ENCODE measurements around the gene PIK3C2G. TPM values are rescaled to one million over a fixed set of nuclear protein-coding genes. Genes with fewer than 3 reads are reported as not detected.

PIK3C2G gene
- total RNA-seq, 1 experiment from 2014 or later: not detected

GRCh38 chr12:18620986-18621385, 359.7 kb downstream of the PIK3C2G start:
- H3K9me2 ChIP-seq (replicated peaks; ENCODE audit: insufficient read depth, low read length): no peaks in the 10 kb centered on the region
- H3K9me3 ChIP-seq (ENCODE audit: low read length): no peaks in the 10 kb centered on the region
- H3K9ac ChIP-seq (ENCODE audit: low read length): no peak overlapping the region
- no peaks in the 10 kb centered on the region for H4K20me1 ChIP-seq (ENCODE audit: insufficient read depth, low read depth, low read length)
- H3K4me2 ChIP-seq (ENCODE audit: low read depth, low read length, poor library complexity, severe bottlenecking): no peak overlapping the region
- H3K27ac ChIP-seq (ENCODE audit: low read length): no peak overlapping the region
- H3K79me2 ChIP-seq (ENCODE audit: low read length): no peaks in the 10 kb centered on the region
- no peak overlapping the region for H3K4me3 ChIP-seq (ENCODE audit: low read length)
- H3K27me3 ChIP-seq (ENCODE audit: low read length): no peaks in the 10 kb centered on the region
- no peak overlapping the region for H2AFZ ChIP-seq (ENCODE audit: low read length)
- no peak for DNase-seq
- no peaks in the 10 kb centered on the region for H3K4me1 ChIP-seq (ENCODE audit: low read length)
- H3K36me3 ChIP-seq (ENCODE audit: insufficient read depth, low read length): no peaks in the 10 kb centered on the region

- H2AFZ ChIP-seq (ENCODE audit: low read length): no peak overlapping the region
- no peak overlapping the region for H3K4me2 ChIP-seq (ENCODE audit: low read depth, low read length, poor library complexity, severe bottlenecking)
- no peak overlapping the region for H3K9ac ChIP-seq (ENCODE audit: low read length)
- H3K4me3 ChIP-seq (ENCODE audit: low read length): no peak overlapping the region
- peaks cover 4% of the 10 kb centered on the region; the same call in 1 of the 2 replicates for H3K9me3 ChIP-seq (ENCODE audit: low read length)
- no peak overlapping the region for H3K27ac ChIP-seq (ENCODE audit: low read length)
- no peaks in the 10 kb centered on the region for H4K20me1 ChIP-seq (ENCODE audit: insufficient read depth, low read depth, low read length)
- DNase-seq: no peak
- H3K27me3 ChIP-seq (ENCODE audit: low read length): no peaks in the 10 kb centered on the region
- no peaks in the 10 kb centered on the region for H3K79me2 ChIP-seq (ENCODE audit: low read length)
- H3K4me1 ChIP-seq (ENCODE audit: low read length): no peaks in the 10 kb centered on the region
- no peaks in the 10 kb centered on the region for H3K9me2 ChIP-seq (replicated peaks; ENCODE audit: insufficient read depth, low read length)
- no peaks in the 10 kb centered on the region for H3K36me3 ChIP-seq (ENCODE audit: insufficient read depth, low read length)
These were observed 368.1 kb downstream of the PIK3C2G start for GRCh38 chr12:18629445-18629844.

GRCh38 chr12:18629916-18630315, 368.6 kb downstream of the PIK3C2G start:
- Histone ChIP-seq H4K20me1 (ENCODE audit: insufficient read depth, low read depth, low read length) (no peaks in the 10 kb centered on the region), H3K4me1 (ENCODE audit: low read length) (no peaks in the 10 kb centered on the region), H3K9ac (ENCODE audit: low read length) (no peak overlapping the region), H3K4me3 (ENCODE audit: low read length) (no peak overlapping the region), H3K4me2 (ENCODE audit: low read depth, low read length, poor library complexity, severe bottlenecking) (no peak overlapping the region), H3K36me3 (ENCODE audit: insufficient read depth, low read length) (no peaks in the 10 kb centered on the region), H3K27me3 (ENCODE audit: low read length) (no peaks in the 10 kb centered on the region), H3K9me3 (ENCODE audit: low read length) (peaks cover 4% of the 10 kb centered on the region; the same call in 1 of the 2 replicates), H3K79me2 (ENCODE audit: low read length) (no peaks in the 10 kb centered on the region), H2AFZ (ENCODE audit: low read length) (no peak overlapping the region), H3K27ac (ENCODE audit: low read length) (no peak overlapping the region), H3K9me2 (replicated peaks; ENCODE audit: insufficient read depth, low read length) (no peaks in the 10 kb centered on the region)
- DNase-seq: no peak

- no peaks in the 10 kb centered on the region for H4K20me1 ChIP-seq (ENCODE audit: insufficient read depth, low read depth, low read length)
- no peak overlapping the region for H3K4me2 ChIP-seq (ENCODE audit: low read depth, low read length, poor library complexity, severe bottlenecking)
- H2AFZ ChIP-seq (ENCODE audit: low read length): no peak overlapping the region
- no peaks in the 10 kb centered on the region for H3K79me2 ChIP-seq (ENCODE audit: low read length)
- H3K4me3 ChIP-seq (ENCODE audit: low read length): no peak overlapping the region
- H3K27ac ChIP-seq (ENCODE audit: low read length): no peak overlapping the region
- no peaks in the 10 kb centered on the region for H3K4me1 ChIP-seq (ENCODE audit: low read length)
- H3K36me3 ChIP-seq (ENCODE audit: insufficient read depth, low read length): no peaks in the 10 kb centered on the region
- peaks cover 3% of the 10 kb centered on the region; the same call in 1 of the 2 replicates for H3K9me3 ChIP-seq (ENCODE audit: low read length)
- no peaks in the 10 kb centered on the region for H3K9me2 ChIP-seq (replicated peaks; ENCODE audit: insufficient read depth, low read length)
- no peak for DNase-seq
- no peaks in the 10 kb centered on the region for H3K27me3 ChIP-seq (ENCODE audit: low read length)
- H3K9ac ChIP-seq (ENCODE audit: low read length): no peak overlapping the region
These were observed 370.0 kb downstream of the PIK3C2G start for GRCh38 chr12:18631339-18631738.

- no peaks in the 10 kb centered on the region for H4K20me1 ChIP-seq (ENCODE audit: insufficient read depth, low read depth, low read length)
- H3K4me3 ChIP-seq (ENCODE audit: low read length): no peak overlapping the region
- H3K4me1 ChIP-seq (ENCODE audit: low read length): no peaks in the 10 kb centered on the region
- H3K36me3 ChIP-seq (ENCODE audit: insufficient read depth, low read length): no peaks in the 10 kb centered on the region
- H2AFZ ChIP-seq (ENCODE audit: low read length): no peak overlapping the region
- no peak overlapping the region for H3K27ac ChIP-seq (ENCODE audit: low read length)
- no peaks in the 10 kb centered on the region for H3K9me3 ChIP-seq (ENCODE audit: low read length)
- H3K27me3 ChIP-seq (ENCODE audit: low read length): no peaks in the 10 kb centered on the region
- no peak overlapping the region for H3K9ac ChIP-seq (ENCODE audit: low read length)
- no peak overlapping the region for H3K4me2 ChIP-seq (ENCODE audit: low read depth, low read length, poor library complexity, severe bottlenecking)
- DNase-seq: no peak
- no peaks in the 10 kb centered on the region for H3K79me2 ChIP-seq (ENCODE audit: low read length)
- no peaks in the 10 kb centered on the region for H3K9me2 ChIP-seq (replicated peaks; ENCODE audit: insufficient read depth, low read length)
These were observed 371.5 kb downstream of the PIK3C2G start for GRCh38 chr12:18632848-18633247.

GRCh38 chr12:18634382-18634781, 373.1 kb downstream of the PIK3C2G start:
- no peaks in the 10 kb centered on the region for H3K27me3 ChIP-seq (ENCODE audit: low read length)
- H3K4me1 ChIP-seq (ENCODE audit: low read length): no peaks in the 10 kb centered on the region
- no peak overlapping the region for H3K4me2 ChIP-seq (ENCODE audit: low read depth, low read length, poor library complexity, severe bottlenecking)
- no peak overlapping the region for H3K4me3 ChIP-seq (ENCODE audit: low read length)
- H2AFZ ChIP-seq (ENCODE audit: low read length): no peak overlapping the region
- H3K79me2 ChIP-seq (ENCODE audit: low read length): no peaks in the 10 kb centered on the region
- no peaks in the 10 kb centered on the region for H3K9me2 ChIP-seq (replicated peaks; ENCODE audit: insufficient read depth, low read length)
- H3K9me3 ChIP-seq (ENCODE audit: low read length): no peaks in the 10 kb centered on the region
- no peak for DNase-seq
- no peaks in the 10 kb centered on the region for H4K20me1 ChIP-seq (ENCODE audit: insufficient read depth, low read depth, low read length)
- no peaks in the 10 kb centered on the region for H3K36me3 ChIP-seq (ENCODE audit: insufficient read depth, low read length)
- H3K27ac ChIP-seq (ENCODE audit: low read length): no peak overlapping the region
- no peak overlapping the region for H3K9ac ChIP-seq (ENCODE audit: low read length)

GRCh38 chr12:18640321-18640955, 379.1 kb downstream of the PIK3C2G start:
- H2AFZ ChIP-seq (ENCODE audit: low read length): no peak overlapping the region

GRCh38 chr12:18643681-18644080, 382.4 kb downstream of the PIK3C2G start:
- Histone ChIP-seq H3K9ac (ENCODE audit: low read length) (no peak overlapping the region), H2AFZ (ENCODE audit: low read length) (no peak overlapping the region), H4K20me1 (ENCODE audit: insufficient read depth, low read depth, low read length) (no peaks in the 10 kb centered on the region), H3K9me3 (ENCODE audit: low read length) (no peaks in the 10 kb centered on the region), H3K27ac (ENCODE audit: low read length) (no peak overlapping the region), H3K9me2 (replicated peaks; ENCODE audit: insufficient read depth, low read length) (no peaks in the 10 kb centered on the region), H3K4me1 (ENCODE audit: low read length) (no peaks in the 10 kb centered on the region), H3K27me3 (ENCODE audit: low read length) (no peaks in the 10 kb centered on the region), H3K4me3 (ENCODE audit: low read length) (no peak overlapping the region), H3K4me2 (ENCODE audit: low read depth, low read length, poor library complexity, severe bottlenecking) (no peak overlapping the region), H3K36me3 (ENCODE audit: insufficient read depth, low read length) (no peaks in the 10 kb centered on the region), H3K79me2 (ENCODE audit: low read length) (no peaks in the 10 kb centered on the region)
- DNase-seq: no peak

More at GRCh38 chr12:18640321-18640955, 379.1 kb downstream of the PIK3C2G start:
- Histone ChIP-seq H3K79me2 (ENCODE audit: low read length) (no peaks in the 10 kb centered on the region), H3K27ac (ENCODE audit: low read length) (no peak overlapping the region), H3K27me3 (ENCODE audit: low read length) (no peaks in the 10 kb centered on the region), H3K9me2 (replicated peaks; ENCODE audit: insufficient read depth, low read length) (no peaks in the 10 kb centered on the region), H4K20me1 (ENCODE audit: insufficient read depth, low read depth, low read length) (no peaks in the 10 kb centered on the region), H3K9ac (ENCODE audit: low read length) (no peak overlapping the region), H3K4me3 (ENCODE audit: low read length) (no peak overlapping the region), H3K4me1 (ENCODE audit: low read length) (no peaks in the 10 kb centered on the region), H3K9me3 (ENCODE audit: low read length) (no peaks in the 10 kb centered on the region), H3K36me3 (ENCODE audit: insufficient read depth, low read length) (no peaks in the 10 kb centered on the region), H3K4me2 (ENCODE audit: low read depth, low read length, poor library complexity, severe bottlenecking) (no peak overlapping the region)
- DNase-seq: no peak

Data from Karpas-422 (cell line).